ENCODE results near the gene HADH. TPM values are rescaled to one million over a fixed set of nuclear protein-coding genes. Genes with fewer than 3 reads are reported as not detected.

HADH gene
- total and polyA plus RNA-seq, 4 donors = 19.6 to 51.2 (median 35.6) TPM

DNA sequence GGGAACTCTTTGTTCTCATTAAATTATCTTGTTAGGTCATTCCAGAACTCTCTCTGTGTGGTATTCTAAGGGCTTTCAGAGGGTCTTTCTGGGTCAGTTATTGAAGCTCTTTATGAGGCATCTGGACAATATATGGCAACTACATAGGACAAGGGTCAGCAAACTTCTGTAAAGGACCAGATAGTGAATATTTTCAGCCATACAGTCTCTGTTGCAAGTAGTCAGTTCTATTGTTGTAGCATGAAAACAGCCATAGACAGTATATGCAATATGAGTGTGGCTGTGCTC lies 35.1 kb downstream of the HADH start:
- peaks cover 37% of the 10 kb centered on the region for H3K36me3 ChIP-seq (ENCODE audit: control insufficient read depth, insufficient read depth, low read length)

DNA sequence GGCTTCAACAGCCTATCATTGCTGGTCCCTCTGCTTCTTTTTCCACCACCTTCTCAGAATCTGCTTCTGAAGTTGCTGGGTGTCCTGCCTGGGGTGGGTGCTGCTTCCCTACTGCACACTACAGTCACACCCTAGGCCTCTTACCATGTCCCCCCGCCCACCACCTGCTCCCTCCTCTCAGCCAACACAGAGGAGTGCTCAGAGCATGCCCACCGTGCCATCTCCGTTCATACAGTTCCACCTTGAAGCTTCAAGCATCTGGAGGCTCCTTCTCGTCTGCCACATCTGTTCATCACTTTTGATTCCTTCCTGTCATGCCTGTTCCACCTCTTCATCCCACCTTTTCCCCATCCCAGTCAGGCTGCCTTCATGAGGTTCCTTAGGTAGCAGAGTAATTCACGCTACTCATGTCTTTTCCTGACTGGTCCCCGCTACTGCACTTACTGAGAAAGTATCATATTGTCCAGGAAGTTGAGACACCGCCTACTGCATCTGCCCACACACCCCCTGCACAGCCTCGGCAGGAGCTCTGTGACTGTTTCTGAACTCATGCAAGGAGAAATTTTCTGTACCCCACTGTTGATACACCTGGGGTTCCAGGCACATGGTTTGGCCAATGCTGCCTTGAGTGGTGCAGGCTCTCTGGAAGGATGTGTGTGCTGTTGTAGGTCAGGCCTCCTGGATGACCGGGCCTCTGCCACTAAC lies 39.5 kb downstream of the HADH start:
- no peak overlapping the region for H3K27ac ChIP-seq (ENCODE audit: low read depth, low read length)
- H3K4me1 ChIP-seq (ENCODE audit: control insufficient read depth, insufficient read depth, low read length) = peaks cover 8% of the 10 kb centered on the region
- no peaks in the 10 kb centered on the region for H3K9me3 ChIP-seq (ENCODE audit: control insufficient read depth, insufficient read depth, low read length)
- DNase-seq (ENCODE audit: low read depth in 4 of 6, low spot score in 6 of 6) = no peak
- no peak overlapping the region for H3K4me3 ChIP-seq (ENCODE audit: low read depth, low read length)
- H3K27me3 ChIP-seq (ENCODE audit: control insufficient read depth, insufficient read depth, low read length) = no peaks in the 10 kb centered on the region
- H3K36me3 ChIP-seq (ENCODE audit: control insufficient read depth, insufficient read depth, low read length) = peaks cover 37% of the 10 kb centered on the region
- 91% methylated on average over 8 of the region's 9 CpGs for whole genome bisulfite sequencing (ENCODE audit: insufficient coverage)

More for the DNA sequence above, 35.1 kb downstream of the HADH start:
- Histone ChIP-seq H3K4me3 (ENCODE audit: low read depth, low read length) (no peak overlapping the region), H3K9me3 (ENCODE audit: control insufficient read depth, insufficient read depth, low read length) (no peaks in the 10 kb centered on the region), H3K4me1 (ENCODE audit: control insufficient read depth, insufficient read depth, low read length) (peaks cover 2% of the 10 kb centered on the region), H3K27ac (ENCODE audit: low read depth, low read length) (no peak overlapping the region), H3K27me3 (ENCODE audit: control insufficient read depth, insufficient read depth, low read length) (no peaks in the 10 kb centered on the region)
- no peak for DNase-seq (ENCODE audit: low read depth in 4 of 6, low spot score in 6 of 6)

DNA sequence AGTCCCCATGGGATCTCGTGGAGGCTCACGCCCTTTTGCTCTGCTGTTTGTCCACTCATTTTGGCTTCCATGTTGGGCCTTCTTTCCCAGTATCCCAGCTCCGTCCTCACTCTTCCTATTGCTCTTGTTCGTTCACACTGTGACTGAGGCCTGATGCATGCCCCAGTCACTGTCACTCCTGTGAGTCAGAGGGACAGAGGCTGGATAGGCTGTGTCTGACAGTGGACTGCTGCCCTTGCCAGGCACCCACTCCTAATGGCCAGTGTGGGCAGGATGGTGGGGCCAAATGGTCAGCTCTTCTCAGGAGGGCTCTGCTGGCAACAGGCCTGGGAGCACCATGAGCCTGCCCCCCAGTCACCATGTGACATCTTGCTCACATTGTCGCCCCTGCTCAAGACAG lies 40.0 kb downstream of the HADH start:
- peaks cover 37% of the 10 kb centered on the region for H3K36me3 ChIP-seq (ENCODE audit: control insufficient read depth, insufficient read depth, low read length)
- no peak for DNase-seq (ENCODE audit: low read depth in 4 of 6, low spot score in 6 of 6)
- 89% methylated on average over 5 of the region's 5 CpGs for WGBS (ENCODE audit: insufficient coverage)
- no peaks in the 10 kb centered on the region for H3K9me3 ChIP-seq (ENCODE audit: control insufficient read depth, insufficient read depth, low read length)
- H3K4me1 ChIP-seq (ENCODE audit: control insufficient read depth, insufficient read depth, low read length) = peaks cover 8% of the 10 kb centered on the region
- no peak overlapping the region for H3K27ac ChIP-seq (ENCODE audit: low read depth, low read length)
- no peak overlapping the region for H3K4me3 ChIP-seq (ENCODE audit: low read depth, low read length)
- no peaks in the 10 kb centered on the region for H3K27me3 ChIP-seq (ENCODE audit: control insufficient read depth, insufficient read depth, low read length)

DNA sequence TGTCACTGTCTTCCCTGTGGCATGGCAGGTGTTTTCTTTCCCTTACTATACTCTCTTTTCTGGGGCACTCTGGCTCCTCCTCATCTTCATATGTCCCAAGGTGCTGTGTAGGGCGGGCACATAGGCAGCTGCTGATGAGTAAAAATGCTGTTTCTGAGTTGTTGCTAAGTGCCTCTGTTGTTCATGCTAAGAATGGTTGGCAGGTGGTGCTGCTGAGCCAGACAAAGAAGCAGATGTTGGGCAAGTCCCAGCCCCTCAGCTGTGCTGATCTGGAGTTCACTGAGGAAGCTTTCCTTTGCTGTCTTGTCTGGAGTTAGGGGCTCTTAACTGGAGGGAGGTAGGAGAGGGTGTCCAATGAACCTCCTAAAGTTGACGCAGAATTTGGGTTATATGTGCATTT lies 40.6 kb downstream of the HADH start:
- H3K4me1 ChIP-seq (ENCODE audit: control insufficient read depth, insufficient read depth, low read length) = peaks cover 8% of the 10 kb centered on the region
- H3K27me3 ChIP-seq (ENCODE audit: control insufficient read depth, insufficient read depth, low read length) = no peaks in the 10 kb centered on the region
- H3K36me3 ChIP-seq (ENCODE audit: control insufficient read depth, insufficient read depth, low read length) = peaks cover 37% of the 10 kb centered on the region
- H3K9me3 ChIP-seq (ENCODE audit: control insufficient read depth, insufficient read depth, low read length) = no peaks in the 10 kb centered on the region
- peak in 5 of 6 donors; percentile 28 to 88 (median 42) for DNase-seq (ENCODE audit: low read depth in 4 of 6, low spot score in 6 of 6)
- no peak overlapping the region for H3K4me3 ChIP-seq (ENCODE audit: low read depth, low read length)
- no CpG with 5 or more reads among the region's 2 CpGs for whole genome bisulfite sequencing (ENCODE audit: insufficient coverage)
- H3K27ac ChIP-seq (ENCODE audit: low read depth, low read length) = no peak overlapping the region

DNA sequence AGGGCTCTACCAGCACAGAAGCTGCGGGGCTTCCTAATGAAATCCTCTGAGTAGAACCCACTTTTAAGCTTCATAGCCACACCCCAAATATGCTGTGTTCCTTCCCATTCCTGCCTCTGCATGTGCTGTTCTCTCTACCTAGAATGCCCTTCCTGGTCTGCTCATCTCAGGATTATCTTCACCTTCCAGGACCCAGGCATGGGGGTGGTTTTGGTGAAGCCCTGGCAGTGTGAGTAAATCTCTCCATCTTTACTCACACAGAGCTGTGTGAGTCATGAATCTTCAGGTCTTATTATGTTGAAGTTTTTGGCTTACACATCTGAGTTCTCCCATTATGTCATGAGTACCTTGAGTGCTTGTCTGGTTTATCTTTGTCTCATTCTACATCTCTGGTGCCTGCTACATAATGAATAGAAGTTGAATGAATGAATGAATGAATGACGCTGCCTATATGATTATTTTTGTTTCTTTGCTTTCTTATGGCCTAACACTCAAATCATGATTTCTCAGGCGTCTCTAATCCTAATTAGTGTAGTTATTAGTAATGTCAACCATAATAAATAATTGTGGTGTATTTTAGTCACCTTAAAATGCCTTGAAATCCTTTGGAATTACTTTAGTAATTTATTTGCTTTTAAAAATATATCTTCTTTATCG lies 41.9 kb downstream of the HADH start:
- Histone ChIP-seq H3K36me3 (ENCODE audit: control insufficient read depth, insufficient read depth, low read length) (peaks cover 41% of the 10 kb centered on the region), H3K27ac (ENCODE audit: low read depth, low read length) (no peak overlapping the region), H3K27me3 (ENCODE audit: control insufficient read depth, insufficient read depth, low read length) (no peaks in the 10 kb centered on the region), H3K4me1 (ENCODE audit: control insufficient read depth, insufficient read depth, low read length) (peaks cover 8% of the 10 kb centered on the region), H3K4me3 (ENCODE audit: low read depth, low read length) (no peak overlapping the region), H3K9me3 (ENCODE audit: control insufficient read depth, insufficient read depth, low read length) (no peaks in the 10 kb centered on the region)
- 91% methylated on average over 1 of the region's 4 CpGs for WGBS (ENCODE audit: insufficient coverage)
- no peak for DNase-seq (ENCODE audit: low read depth in 4 of 6, low spot score in 6 of 6)

DNA sequence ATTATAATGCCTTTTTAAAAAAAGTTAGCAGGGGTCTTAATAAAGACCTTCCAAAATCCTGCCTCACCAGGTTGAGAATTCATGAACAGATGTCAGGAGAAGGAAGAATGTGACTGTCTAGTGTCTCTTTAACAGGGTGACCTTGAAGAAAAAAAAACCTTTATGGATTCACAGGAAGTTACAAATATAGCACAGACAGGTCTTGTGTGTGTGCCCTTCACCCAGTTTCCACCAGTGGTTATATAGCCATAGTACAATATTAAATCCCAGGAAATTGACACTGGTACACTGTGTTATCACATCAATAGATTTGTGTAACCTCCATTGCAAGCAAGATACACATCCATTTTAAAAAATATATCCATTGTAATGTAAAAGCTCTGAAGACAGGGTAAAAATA lies 43.7 kb downstream of the HADH start:
- peaks cover 8% of the 10 kb centered on the region for H3K4me1 ChIP-seq (ENCODE audit: control insufficient read depth, insufficient read depth, low read length)
- H3K9me3 ChIP-seq (ENCODE audit: control insufficient read depth, insufficient read depth, low read length) = no peaks in the 10 kb centered on the region
- no peak overlapping the region for H3K27ac ChIP-seq (ENCODE audit: low read depth, low read length)
- no peaks in the 10 kb centered on the region for H3K27me3 ChIP-seq (ENCODE audit: control insufficient read depth, insufficient read depth, low read length)
- H3K36me3 ChIP-seq (ENCODE audit: control insufficient read depth, insufficient read depth, low read length) = peaks cover 32% of the 10 kb centered on the region
- no peak overlapping the region for H3K4me3 ChIP-seq (ENCODE audit: low read depth, low read length)
- no peak for DNase-seq (ENCODE audit: low read depth in 4 of 6, low spot score in 6 of 6)

DNA sequence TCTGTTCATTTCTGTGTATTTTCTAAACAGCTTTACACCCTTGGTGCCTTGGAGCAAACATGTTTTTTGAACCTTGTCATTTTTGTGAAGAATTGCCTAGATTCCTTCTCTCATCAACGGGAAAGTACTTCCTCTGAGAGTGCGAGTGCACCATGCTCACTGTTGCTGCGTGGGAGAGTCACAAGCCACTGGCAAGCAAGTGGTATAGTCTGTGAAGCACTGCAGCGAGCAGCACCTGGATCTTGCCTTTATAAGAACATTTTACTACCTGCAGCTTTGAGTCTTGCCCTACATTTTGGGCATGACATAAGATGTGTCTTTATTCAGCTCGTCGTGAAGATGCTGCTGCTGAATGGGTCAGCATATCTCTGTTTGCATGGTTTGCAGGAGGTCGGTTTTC lies 44.9 kb downstream of the HADH start:
- Histone ChIP-seq H3K27ac (ENCODE audit: low read depth, low read length) (no peak overlapping the region), H3K4me3 (ENCODE audit: low read depth, low read length) (no peak overlapping the region), H3K9me3 (ENCODE audit: control insufficient read depth, insufficient read depth, low read length) (no peaks in the 10 kb centered on the region), H3K36me3 (ENCODE audit: control insufficient read depth, insufficient read depth, low read length) (peaks cover 23% of the 10 kb centered on the region), H3K4me1 (ENCODE audit: control insufficient read depth, insufficient read depth, low read length) (peaks cover 8% of the 10 kb centered on the region), H3K27me3 (ENCODE audit: control insufficient read depth, insufficient read depth, low read length) (no peaks in the 10 kb centered on the region)
- DNase-seq (ENCODE audit: low read depth in 4 of 6, low spot score in 6 of 6) = no peak
- WGBS (ENCODE audit: insufficient coverage) = 95% methylated on average over 4 of the region's 7 CpGs

DNA sequence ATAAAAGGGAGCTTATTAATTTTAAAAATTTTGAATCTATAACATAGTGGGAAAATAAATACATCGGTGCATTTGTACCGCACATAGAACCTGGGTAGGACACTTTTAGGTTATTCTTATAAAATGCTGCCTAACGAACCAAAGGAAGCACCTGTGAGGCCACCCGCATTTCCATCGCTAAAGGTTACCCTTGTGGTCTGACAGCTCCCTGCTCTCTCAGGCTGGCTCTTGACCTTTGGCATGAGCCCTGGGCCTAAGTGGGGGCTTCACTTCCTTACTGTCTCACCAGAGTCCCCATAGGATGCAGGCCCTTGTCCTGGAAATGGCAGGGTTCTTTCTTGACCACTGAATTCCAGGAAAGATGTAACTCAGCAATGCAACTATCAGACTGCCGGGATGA lies 46.0 kb downstream of the HADH start:
- H3K9me3 ChIP-seq (ENCODE audit: control insufficient read depth, insufficient read depth, low read length) = no peaks in the 10 kb centered on the region
- H3K36me3 ChIP-seq (ENCODE audit: control insufficient read depth, insufficient read depth, low read length) = peaks cover 16% of the 10 kb centered on the region
- no peaks in the 10 kb centered on the region for H3K27me3 ChIP-seq (ENCODE audit: control insufficient read depth, insufficient read depth, low read length)
- WGBS (ENCODE audit: insufficient coverage) = 92% methylated on average over 5 of the region's 6 CpGs
- H3K4me3 ChIP-seq (ENCODE audit: low read depth, low read length) = no peak overlapping the region
- no peak for DNase-seq (ENCODE audit: low read depth in 4 of 6, low spot score in 6 of 6)
- no peaks in the 10 kb centered on the region for H3K4me1 ChIP-seq (ENCODE audit: control insufficient read depth, insufficient read depth, low read length)
- no peak overlapping the region for H3K27ac ChIP-seq (ENCODE audit: low read depth, low read length)

DNA sequence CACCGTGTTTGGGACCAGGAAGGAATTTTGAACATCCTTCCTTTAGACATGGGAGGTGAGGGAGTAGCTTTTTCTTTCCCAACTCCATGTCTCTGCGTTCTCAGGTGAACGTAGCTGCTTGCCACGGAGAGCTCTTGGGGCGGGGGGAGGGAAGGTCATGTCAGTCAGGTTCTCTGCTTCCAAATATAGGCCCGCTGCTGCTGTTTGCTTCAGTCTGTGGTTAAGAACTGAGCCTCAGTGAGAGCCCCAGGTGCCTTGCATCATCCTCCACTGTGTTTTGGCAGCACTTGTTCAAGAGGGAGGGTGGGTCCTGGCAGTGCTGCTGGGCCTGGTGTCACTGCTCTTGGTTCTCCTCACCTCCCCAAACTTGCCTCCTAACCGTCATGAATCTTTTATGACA lies 46.5 kb downstream of the HADH start:
- whole genome bisulfite sequencing (ENCODE audit: insufficient coverage) = 90% methylated on average over 4 of the region's 7 CpGs
- H3K36me3 ChIP-seq (ENCODE audit: control insufficient read depth, insufficient read depth, low read length) = peaks cover 14% of the 10 kb centered on the region

DNA sequence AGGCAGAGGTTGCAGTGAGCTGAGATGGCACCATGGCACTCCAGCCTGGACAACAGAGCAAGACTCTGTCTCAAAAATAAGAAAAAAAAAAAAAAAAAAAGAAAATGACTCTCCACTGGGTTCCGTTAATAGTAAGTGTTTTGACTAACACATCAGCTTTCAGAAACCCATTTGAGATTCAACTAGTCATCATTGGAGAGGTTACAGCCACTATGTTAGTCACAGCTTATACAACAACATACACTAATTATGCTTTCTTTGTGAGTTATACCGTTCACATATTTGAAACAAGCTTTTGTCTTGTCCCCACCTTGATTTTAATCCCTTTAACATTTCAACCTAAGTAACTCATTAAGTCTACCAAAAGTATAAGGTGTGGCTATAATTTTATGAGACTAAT lies 48.2 kb downstream of the HADH start:
- Histone ChIP-seq H3K36me3 (ENCODE audit: control insufficient read depth, insufficient read depth, low read length) (peaks cover 13% of the 10 kb centered on the region), H3K4me3 (ENCODE audit: low read depth, low read length) (no peak overlapping the region), H3K9me3 (ENCODE audit: control insufficient read depth, insufficient read depth, low read length) (no peaks in the 10 kb centered on the region), H3K27ac (ENCODE audit: low read depth, low read length) (no peak overlapping the region), H3K27me3 (ENCODE audit: control insufficient read depth, insufficient read depth, low read length) (no peaks in the 10 kb centered on the region), H3K4me1 (ENCODE audit: control insufficient read depth, insufficient read depth, low read length) (no peaks in the 10 kb centered on the region)
- DNase-seq (ENCODE audit: low read depth in 4 of 6, low spot score in 6 of 6) = no peak
- WGBS (ENCODE audit: insufficient coverage) = no CpG with 5 or more reads among the region's 2 CpGs

More for the DNA sequence above, 46.5 kb downstream of the HADH start:
- Histone ChIP-seq H3K27me3 (ENCODE audit: control insufficient read depth, insufficient read depth, low read length) (no peaks in the 10 kb centered on the region), H3K4me3 (ENCODE audit: low read depth, low read length) (no peak overlapping the region), H3K4me1 (ENCODE audit: control insufficient read depth, insufficient read depth, low read length) (no peaks in the 10 kb centered on the region), H3K9me3 (ENCODE audit: control insufficient read depth, insufficient read depth, low read length) (no peaks in the 10 kb centered on the region), H3K27ac (ENCODE audit: low read depth, low read length) (no peak overlapping the region)
- no peak for DNase-seq (ENCODE audit: low read depth in 4 of 6, low spot score in 6 of 6)

Data from spinal cord (tissue), 10 donors.